ENCODE measurements around the gene ZIC4.

Gene ZIC4

DNA sequence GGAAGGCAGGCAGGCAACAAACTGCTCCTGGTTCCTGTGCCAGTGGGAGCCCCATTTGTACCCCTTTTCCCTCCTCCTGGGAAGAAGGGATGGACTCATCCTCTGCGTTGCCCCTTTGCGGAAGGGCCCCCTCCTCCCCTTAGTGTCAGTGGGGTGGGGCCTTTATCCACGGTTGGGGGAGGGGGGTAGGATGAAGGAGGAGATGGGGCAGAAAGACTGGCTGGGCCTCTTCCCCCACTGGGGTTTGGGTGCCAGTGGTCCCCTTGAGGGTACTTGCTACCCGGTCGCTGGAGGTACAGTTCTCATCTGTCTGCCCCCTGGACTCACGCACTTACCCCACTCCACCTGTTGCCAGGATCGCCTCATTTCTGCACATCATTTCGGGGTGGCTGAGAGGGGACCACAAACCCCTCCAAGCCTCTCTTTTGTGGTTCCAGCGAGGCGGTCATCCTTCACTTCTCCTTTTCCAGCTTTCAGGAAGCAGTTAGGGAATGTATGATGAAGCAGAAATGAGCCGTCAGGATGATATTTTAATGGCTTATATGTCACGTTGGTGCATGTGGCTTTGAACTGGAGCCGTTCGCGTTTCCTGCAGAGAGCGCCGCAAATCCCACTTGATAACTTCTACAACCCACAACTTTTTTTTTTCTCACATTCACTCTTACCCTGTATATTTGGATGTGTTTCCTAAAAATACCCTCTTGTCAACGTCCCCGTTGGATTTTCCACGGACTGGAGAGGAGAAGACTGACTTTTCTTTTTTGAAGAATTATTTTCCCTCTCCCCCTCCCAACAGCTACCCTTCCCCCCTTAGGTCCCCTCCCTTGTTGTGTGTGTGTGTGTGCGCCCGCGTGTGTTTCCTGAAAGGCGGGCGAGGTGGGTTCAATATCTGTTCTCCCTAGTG lies at the start of gene ZIC4:
Gene ZIC4, minus strand, starts transcription at position 516 of the 904 bp plus-strand sequence. CDS start 3,746 bp downstream, outside the sequence.
- no peak for DNase-seq

DNA sequence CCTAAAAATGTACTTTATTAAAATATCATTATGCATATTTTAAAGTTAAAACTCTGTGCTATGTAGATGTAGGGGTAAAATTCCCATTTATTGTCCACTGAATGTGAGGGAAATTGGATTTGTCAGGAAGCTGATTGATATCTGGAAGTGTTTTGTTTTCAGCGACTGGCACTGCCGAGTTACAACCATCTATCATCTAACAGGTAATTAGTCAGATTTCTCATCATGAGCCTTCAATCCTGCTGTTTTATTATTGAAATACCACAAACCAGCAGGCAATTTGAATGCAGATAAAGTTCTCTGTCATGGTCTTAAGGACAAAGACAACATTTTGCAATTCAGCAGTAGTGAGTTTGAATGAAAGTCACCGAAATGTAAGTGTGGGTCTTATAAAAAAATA lies 43.3 kb upstream of the ZIC4 start:
- no peak for DNase-seq

DNA sequence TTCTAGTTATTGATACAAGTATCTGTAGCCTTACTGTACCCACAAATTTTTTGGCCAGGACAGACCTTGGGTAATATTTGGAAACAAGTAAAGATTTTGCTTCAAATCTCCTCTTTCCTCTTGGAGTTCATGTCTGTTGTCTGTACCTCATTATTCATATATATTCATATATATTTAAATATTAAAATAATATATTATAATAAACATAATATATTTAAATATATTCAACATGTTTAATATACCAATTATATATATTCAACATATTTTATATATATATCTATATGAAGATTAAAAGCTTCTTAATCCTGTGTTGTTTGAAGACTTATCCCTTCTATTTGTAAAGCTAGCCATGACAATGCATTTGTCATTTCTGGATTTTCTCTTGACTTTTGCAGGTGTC lies 40.9 kb upstream of the ZIC4 start:
- DNase-seq, result no peak

DNA sequence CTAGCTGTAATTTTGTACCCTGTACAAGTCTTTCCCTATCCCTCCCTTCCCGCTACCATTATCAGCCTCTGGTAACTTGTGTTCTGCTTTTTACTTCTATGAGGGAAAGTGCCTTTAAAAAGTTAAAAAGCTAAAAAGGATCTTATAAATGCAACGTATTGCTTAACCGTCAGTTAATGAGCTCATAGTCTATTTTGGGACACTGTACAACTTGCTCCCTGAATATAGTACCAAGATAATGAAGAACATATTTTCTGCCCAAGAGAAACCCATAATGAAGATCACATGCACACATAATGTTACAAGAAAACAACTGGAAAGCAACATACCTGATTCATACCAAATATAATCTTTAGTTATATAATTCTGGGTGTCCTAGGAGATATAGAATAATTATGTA lies 25.4 kb upstream of the ZIC4 start:
- DNase-seq, result no peak

DNA sequence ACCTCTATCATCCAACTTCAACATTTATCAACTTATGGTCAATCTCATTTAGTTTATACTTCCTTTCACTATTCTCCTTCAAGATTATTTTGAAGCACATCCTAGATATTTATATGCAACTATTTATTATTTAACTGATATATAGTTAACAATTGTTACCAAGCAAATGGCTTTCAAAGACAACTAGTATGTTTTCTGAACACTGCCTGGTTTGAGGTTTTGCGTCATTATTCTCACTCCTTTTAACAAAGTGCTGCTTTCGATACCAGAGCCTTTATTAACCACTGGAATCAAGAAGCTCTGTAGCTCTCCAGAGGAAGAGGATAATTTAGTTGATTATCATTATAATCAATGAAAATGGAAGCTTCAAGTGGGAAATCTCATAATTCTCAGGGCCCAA lies 22.4 kb upstream of the ZIC4 start:
- DNase-seq, result no peak

DNA sequence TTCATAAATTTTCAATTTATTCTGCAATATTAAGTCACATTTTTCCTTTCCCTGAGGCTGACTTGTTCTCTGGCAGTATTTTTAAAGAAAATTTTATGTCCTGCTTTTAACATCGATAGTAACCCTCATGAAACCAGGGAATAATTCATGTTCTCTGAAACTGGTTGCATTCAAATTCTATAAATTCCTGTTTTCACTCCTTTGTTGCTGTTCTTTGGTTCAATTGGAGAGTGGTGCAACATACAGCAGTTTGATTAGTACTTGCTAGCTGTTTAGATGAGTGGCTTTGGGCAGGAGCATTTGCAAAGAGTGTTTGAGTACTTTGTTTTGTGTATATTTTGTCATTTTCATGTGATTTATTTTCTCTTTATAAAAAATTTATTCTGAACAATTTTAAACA lies 22.0 kb upstream of the ZIC4 start:
- no peak for DNase-seq

DNA sequence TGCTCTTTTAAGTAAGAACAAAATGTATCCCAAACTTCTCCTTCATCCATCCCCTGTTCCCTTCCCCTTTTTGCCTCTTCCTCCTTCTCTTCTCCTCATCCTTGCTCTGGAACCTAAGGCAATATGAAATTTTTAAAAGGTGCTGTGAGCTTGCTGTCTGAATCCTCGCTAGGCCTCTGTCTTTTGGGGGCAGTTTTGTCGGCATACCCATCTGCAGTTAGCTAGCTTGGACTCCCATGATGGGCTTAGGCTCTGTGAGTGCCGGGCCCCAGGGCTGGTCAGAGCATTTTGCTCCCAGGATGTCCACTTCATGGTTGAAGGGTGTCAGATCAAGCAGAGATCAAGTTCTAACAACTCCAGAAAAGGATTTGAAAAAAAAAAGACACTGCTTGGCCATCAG lies 21.4 kb upstream of the ZIC4 start:
- no peak for DNase-seq

DNA sequence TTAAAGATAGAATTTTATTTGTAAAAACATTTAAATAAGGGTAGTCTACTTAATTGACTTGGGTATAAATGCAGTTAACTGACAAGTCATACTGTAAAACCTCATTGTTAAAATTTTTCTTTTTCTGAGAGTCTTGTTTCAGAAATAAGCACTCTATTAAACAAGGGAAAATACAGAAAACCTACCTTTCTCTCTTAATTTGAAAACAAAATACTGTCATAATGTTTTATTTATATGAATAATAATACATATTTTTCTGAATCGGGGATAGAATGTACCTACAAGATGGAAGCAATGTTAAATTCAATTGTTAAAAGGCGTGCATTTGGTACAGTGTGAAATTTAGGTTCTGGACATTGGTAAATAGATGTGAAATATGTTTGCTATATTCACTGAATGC lies 20.6 kb upstream of the ZIC4 start:
- no peak for DNase-seq

DNA sequence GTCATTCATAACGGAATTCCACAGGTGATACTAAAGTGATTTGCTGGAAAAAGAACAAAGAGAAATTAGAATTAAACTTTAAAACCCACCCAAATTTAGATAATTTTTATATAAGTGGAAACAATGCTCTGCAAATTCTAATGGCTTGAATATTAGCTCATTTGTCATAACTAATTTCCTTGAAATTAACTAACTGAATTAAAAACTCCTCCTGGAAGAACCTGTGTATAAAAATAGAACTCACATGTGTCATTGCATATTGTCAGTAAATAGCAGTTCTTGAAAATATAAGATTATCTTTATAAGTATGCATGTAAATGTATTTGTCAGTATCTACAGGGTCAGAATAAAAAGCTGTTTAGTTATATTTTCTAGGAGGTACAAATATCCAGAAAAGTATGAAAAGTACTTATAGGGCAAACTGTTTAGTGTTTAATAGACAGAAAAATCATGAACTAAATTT lies 19.1 kb upstream of the ZIC4 start:
- no peak for DNase-seq

DNA sequence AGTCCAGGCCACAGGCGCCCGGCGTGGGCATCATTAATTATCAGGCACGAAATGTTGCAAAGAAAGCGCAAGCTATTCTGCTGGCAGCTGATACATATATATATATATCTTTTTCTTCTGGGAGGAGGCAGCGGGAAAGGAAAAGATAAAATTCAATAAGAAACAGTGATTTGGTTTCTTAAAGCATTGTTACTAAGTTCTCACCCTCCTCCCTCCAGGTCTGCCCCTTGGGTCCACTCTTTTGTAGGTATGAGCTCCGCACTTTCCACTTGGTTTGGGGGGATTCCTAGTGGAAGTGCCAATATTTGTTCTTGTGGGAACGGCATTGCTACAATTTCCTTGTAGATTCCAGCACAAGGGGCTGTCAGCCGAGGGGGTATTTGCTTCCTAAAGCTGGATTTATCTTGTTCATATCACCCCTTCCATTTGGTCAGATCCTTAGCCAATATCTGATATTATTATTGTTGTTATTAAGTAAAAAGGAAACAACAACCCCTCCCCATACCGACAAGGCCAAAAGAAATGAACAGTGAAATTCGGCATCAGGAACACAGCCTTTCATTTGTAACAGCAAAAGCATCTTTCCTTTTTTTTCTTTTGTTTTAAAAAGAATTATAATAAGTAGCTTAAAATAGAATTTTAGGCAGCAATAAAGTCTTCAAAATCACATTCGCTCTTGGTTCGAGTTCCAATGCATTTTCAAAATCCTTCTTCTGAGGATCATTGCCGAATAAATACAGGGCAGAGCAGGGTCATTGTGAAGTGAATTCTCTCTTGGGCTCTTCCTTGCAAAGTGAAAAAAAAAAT lies 18.4 kb upstream of the ZIC4 start:
- DNase-seq, result no peak

DNA sequence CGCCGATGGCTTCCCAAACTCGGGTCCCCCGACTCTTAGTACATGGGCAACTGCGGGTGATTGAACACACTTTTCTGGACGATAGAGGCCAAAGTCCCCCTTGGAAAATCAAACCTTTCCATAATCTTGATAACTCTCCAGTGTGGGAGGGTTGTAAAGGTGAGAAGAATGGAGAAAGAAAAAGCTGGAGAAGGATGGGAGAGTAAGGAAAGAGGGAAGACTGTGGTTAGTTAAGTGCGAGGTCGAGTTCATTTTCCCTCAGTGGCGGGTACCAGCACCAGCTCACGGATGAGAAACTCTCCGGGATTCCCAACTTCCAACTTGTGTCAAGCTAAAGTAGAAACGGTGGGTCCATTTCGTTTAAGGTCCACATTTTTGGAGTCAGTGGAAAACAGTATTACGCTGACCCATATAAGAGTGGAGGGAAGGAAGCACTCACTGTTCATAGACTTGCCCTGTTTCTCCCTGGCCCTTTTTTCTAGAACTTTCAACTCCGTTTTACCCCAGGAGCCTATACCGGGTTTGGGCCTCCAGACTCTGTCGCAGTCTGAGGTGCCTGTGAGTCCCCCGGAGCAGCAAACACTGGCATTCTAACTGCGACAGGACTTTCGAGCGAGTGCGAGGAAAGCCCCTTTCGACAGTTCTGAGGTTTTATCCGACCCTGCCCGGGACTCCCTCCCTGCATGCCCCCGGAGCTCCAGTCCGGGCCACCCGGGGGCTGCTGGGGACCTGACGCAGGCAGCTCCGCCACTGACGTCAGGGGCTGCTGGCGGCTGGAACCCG lies 17.6 kb upstream of the ZIC4 start:
- no peak for DNase-seq

DNA sequence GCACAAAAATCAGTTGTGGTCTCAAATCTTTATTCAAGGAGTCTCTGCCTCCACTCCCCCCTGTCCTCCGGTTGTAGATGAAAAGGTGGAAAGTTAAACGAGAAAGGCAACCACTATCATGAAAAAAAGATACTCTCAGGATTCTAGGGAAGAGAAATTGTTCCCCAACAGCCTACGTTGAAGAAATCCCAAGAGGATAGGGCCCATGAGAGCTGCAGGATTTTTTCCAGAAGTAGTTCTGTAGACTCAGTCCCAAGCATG lies 17.1 kb upstream of the ZIC4 start:
- DNase-seq, result no peak

DNA sequence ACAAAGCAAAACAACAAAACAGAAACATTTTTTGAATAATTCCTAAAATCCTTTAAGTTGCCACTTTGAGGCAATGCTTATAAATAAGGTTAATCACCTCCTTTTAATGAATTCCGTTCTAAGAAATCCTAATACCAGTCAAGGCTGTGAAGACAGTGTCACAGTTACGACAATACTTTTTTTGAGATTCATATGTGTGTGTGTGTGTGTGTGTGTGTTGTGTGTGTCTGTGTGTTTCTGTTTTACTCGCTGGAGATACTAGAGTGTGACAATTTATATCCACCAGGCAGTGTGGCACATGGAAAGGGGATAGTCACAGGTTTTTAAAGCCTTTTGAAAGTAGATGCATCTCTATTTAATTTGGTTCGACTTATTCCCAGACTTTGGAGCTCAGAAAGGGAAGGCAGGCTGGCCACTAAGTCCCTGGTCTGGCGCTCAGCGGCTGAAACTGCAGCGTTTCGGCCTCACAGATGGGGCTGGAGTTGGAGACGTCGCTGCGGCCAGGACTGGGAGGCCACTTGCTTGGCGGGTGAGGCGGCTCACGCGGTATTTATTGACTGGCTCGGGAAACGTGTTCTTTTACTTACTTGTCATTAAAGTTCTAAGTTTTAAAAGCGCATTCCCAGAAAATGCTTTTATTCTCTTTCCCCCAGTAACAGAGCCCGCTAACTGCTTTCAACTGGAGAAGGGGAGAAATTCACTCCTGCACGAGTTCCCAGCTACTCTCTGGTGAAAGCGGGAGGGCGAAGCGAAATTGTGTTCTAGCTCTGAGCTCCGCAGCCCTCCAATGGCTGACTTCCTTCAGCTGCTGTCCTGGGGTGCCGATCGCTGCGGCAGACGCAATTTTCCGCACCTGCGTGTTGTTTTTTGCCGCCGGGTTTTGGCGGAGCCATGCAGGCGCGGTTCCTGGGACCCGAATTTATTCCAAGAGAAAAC lies 16.5 kb upstream of the ZIC4 start:
- no peak for DNase-seq

DNA sequence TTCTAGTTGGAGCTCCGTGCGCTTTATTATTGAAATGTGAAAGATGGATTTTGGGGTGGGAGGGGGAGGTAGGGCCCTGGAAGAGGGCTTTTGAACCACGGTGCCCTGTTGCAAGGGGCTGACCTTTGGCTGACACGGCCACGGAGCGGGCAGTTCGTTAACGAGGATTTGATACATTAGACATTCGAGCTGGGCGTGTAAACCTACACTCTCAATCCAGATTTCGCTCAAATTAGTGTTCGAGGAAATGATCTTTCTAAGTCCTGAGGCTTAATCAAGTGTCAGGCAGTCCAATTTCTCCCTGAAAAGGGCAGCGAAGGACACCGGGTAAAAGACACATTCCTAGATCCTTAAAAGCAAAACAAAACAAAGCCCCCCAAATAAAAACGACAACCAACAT lies 15.9 kb upstream of the ZIC4 start:
- no peak for DNase-seq

DNA sequence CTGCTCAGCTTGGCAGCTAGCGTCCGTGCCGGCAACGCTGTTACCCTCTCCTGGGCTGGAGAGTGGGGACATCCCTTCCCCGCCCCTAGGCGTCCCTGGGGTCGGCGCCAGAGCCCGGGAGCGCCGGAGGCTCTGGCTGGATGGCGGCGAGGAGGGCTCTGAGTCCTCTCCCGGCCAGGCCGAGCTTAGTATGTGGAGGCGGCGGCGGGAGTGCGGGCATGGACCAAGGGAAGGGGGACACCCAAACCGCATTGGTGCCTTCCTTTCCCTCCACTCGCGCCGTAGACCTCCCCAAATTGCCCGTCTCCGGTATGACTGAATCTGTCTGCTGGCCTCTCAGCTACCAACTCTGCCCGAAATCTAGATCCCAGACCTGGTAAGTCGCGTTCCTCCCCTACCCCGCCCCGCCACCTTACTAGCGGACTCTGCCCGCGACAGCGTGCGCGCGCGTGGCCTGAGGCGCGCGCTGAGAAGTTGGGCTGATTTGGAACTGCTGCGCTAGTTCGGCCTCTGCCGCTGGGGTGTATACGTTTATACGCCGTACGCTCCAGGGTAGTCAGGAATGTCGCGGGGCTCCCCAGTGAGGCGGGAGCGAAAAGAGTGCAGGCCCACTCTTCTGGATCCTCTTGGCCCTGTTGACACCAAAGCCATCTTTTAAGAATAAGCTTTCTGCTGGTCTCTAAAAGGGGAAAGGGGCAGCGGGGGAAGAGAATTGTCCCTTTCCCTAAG lies 15.0 kb upstream of the ZIC4 start:
- DNase-seq, result no peak

DNA sequence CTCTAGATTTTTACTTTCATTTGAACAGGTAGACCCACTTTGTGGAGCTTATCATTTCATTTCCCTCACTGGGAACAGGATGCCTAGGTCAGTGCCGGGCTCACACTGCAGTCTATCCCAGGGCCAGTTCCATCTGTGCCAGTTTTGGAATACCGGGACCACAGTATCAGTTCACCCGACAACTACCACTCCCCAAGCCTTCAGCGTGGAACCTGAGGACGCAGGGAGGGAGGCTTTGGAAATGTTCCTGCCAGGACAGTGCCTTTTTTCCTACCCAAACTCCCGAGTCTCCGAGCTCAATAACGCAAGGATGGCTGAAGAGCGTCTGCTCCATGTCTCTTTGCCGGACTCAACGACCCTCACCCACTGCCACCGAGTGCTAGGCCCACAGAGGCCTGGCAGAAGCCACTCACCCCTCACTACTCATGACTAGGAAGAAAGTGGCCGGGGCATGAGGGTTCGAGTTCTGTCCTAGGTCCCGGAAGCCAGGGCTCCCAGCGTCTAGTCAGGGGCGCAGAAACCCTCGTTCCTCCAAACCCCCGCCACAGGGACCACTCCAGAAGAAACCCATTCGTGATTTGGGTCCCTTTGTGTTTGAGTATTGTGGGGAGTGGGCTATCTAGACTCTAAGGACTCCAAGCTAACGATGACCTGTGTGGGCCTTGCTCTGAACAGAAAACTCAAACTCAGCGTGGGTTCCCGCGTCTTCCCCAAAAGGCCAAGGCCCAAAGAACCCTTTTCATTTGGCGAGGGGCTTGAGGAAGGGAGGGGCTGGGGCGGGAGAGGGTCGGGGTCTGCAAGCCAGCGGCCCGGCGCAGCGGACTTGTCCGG lies 14.2 kb upstream of the ZIC4 start:
- DNase-seq, result no peak

DNA sequence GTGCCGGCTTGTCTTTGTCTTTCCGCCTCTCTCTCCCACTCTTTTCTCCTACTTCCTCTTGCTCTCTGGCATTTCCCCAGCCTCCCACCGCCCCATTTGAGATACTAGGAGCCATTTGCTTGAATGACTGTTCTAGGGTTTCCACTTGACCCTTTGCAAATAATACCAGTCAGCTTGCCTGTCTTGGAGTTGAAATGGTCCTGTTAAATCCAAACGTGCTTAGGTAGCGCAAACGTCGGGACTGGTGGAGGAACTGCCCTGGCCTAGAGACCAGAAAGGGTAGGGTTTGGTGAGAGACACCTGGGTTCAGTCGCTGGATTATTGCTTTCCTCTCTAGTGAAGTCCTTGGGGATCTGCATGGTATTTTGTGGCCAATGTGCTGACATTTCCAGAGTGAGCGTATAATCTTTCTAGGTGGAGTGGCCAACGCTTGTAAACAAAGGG lies 13.5 kb upstream of the ZIC4 start:
- DNase-seq, result no peak

DNA sequence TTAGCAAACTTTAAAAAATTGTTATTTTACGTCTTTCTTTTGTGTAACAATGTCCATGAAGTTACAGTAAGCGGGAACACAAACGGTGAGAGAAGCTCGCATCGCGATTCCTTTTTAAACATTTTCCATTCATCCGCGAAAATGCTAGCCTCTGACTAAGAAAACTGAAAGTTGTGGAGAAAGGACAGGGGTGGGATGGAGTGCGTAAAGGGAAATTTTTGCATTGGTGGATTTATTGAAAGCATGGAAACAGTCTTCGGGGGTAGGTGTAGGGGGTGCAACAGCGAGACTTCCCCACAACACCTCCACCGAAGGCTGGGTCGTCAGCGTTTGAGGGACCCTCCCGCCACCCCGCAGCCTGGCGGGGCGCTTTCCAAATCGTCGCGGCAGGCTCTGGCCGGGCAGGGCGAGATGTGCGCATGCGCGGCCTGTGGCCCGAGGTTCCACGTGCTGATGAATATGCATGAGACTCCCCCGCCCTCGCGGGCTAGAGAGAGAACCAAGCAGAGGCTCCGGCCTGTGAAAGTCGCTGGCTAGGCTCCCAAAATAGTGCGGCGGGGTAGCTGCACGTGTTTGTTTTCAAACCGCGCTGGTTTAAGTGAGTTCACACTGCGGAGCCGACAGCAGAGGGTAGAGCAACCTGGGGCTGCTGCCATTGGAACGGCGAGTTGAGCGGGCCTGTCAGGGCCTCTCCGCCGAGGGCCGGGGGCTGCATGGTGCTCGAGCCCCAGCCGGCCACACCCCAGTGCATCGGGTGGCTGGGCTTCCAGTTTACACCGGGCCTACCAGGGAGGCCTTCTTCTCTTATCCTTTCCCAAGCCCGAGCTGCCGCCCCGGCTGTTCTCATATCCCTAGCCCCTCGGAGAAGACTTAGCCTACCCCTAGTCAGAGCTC lies 12.7 kb upstream of the ZIC4 start:
- DNase-seq, result no peak

DNA sequence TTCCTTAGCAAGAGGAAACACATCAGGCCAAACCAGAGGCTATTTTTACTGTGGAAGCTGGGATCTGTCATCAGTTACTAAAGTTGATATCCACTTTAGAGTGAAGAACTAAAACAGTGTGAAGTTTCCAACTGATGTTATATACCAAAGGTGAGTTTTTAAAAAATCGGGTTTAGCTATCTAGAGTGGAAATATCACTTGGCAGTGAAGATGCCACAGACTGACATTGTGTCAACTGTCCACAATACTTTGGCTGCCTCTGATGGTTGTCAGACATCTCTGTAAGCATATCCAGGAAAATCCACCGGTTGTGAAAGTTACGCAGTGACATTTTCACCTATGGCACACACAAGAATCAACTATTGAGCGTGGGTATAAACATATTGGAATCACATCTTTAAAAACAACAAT lies 12.0 kb upstream of the ZIC4 start:
- no peak for DNase-seq

Measured in bone marrow (tissue), 2 donors.